Testis (tissue), 3 donors: ENCODE measurements around the gene MVD. TPM values are rescaled to one million over a fixed set of nuclear protein-coding genes. Genes with fewer than 3 reads are reported as not detected.

Experiments
- DNase-seq: peaks from one replicate; pipeline ENCODE4 v3.0.0-alpha.2; 2019
- H3K27ac ChIP-seq, 2 donors: fragments of 200-600 bp; sonication (generic); one replicate each; pipeline ENCODE4 v1.5.1; 2019
- H3K27me3 ChIP-seq: fragments of 200-600 bp; sonication (generic); one replicate; pipeline ENCODE4 v1.5.1; 2019
- H3K36me3 ChIP-seq: fragments of 200-600 bp; sonication (generic); one replicate; pipeline ENCODE4 v1.5.1; 2017; ENCODE audit warnings: low read depth; ENCODE audit errors: missing control alignments
- H3K4me1 ChIP-seq: fragments of 200-600 bp; sonication (generic); one replicate; pipeline ENCODE4 v1.5.1; 2019
- H3K4me3 ChIP-seq, 2 donors: fragments of 200-600 bp; sonication (generic); one replicate each; pipeline ENCODE4 v1.5.1; 2017 to 2019
- H3K9me3 ChIP-seq: fragments of 200-600 bp; sonication (generic); one replicate; pipeline ENCODE4 v1.5.1; 2017
- POLR2A ChIP-seq: fragments of 450-650 bp; IDR thresholded peaks from one replicate; pipeline ENCODE4 v1.6.1; 2017; ENCODE audit warnings: antibody characterized with exemption, mild to moderate bottlenecking, moderate library complexity
- WGBS, 2 donors: methylation state at CpG; one replicate each; pipeline ENCODE4 v1.1.5; 2018; 5-methylcytosine and 5-hydroxymethylcytosine counted together
- intact Hi-C: fragments of 100-400 bp; cut with DNase I; formaldehyde crosslinking; loops from one replicate; pipeline ENCODE4 v1.15.1; 2023; ENCODE audit warnings: low total_unique reads
- polyA plus RNA-seq: library from polyadenylated mRNA; stranded (reverse); fragments of 350-450 nt; fragmentation: Illumina TruSeq; extraction: RNeasy Lipid Tissue Mini Kit (QIAGEN cat#74804); gene quantifications from one replicate; pipeline ENCODE4 v1.2.3, GENCODE V29; 2014; ENCODE audit warnings: low read depth, low replicate concordance; ENCODE audit not compliant: insufficient read depth
- total RNA-seq, 2 donors: library from RNA; depleted of rRNA; stranded (reverse); fragments of >200 nt; gene quantifications; one replicate each; pipeline ENCODE4 v1.2.3, GENCODE V29; 2016
- TF ChIP-seq, protein P1 (sequence below), 3 experiments: fragments of 450-650 bp in 2 of 3; fragments of 200-600 bp in 1 of 3; sonication (generic) in 1 of 3; IDR thresholded peaks; one replicate each; pipeline ENCODE4 v1.5.1; 2016 to 2019; ENCODE audit warnings: antibody characterized with exemption in 3 of 3, mild to moderate bottlenecking in 2 of 3, moderate library complexity in 1 of 3

Gene MVD
- total and polyA plus RNA-seq, 3 donors from 2014 or later: 46.6 to 100 (median 56.1) TPM

GRCh38 chr16:88619859-88620815, 42.8 kb downstream of the MVD start:
- intact Hi-C loops: no loop called here
- H3K36me3 ChIP-seq: no peaks in the 10 kb centered on the region
- peaks cover 3% of the 10 kb centered on the region for H3K4me1 ChIP-seq
- WGBS, 2 donors: 93 to 94% methylated on average over 14 of the region's 14 CpGs
- H3K27me3 ChIP-seq: no peaks in the 10 kb centered on the region
- no peak for TF ChIP-seq POLR2A
- TF ChIP-seq, protein P1, sequence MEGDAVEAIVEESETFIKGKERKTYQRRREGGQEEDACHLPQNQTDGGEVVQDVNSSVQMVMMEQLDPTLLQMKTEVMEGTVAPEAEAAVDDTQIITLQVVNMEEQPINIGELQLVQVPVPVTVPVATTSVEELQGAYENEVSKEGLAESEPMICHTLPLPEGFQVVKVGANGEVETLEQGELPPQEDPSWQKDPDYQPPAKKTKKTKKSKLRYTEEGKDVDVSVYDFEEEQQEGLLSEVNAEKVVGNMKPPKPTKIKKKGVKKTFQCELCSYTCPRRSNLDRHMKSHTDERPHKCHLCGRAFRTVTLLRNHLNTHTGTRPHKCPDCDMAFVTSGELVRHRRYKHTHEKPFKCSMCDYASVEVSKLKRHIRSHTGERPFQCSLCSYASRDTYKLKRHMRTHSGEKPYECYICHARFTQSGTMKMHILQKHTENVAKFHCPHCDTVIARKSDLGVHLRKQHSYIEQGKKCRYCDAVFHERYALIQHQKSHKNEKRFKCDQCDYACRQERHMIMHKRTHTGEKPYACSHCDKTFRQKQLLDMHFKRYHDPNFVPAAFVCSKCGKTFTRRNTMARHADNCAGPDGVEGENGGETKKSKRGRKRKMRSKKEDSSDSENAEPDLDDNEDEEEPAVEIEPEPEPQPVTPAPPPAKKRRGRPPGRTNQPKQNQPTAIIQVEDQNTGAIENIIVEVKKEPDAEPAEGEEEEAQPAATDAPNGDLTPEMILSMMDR (IDR thresholded peaks at IDR 0.05): no peak
- no peak overlapping the region for H3K27ac ChIP-seq
- no peak overlapping the region for H3K4me3 ChIP-seq
- no peak for DNase-seq
- no peaks in the 10 kb centered on the region for H3K9me3 ChIP-seq

DNA sequence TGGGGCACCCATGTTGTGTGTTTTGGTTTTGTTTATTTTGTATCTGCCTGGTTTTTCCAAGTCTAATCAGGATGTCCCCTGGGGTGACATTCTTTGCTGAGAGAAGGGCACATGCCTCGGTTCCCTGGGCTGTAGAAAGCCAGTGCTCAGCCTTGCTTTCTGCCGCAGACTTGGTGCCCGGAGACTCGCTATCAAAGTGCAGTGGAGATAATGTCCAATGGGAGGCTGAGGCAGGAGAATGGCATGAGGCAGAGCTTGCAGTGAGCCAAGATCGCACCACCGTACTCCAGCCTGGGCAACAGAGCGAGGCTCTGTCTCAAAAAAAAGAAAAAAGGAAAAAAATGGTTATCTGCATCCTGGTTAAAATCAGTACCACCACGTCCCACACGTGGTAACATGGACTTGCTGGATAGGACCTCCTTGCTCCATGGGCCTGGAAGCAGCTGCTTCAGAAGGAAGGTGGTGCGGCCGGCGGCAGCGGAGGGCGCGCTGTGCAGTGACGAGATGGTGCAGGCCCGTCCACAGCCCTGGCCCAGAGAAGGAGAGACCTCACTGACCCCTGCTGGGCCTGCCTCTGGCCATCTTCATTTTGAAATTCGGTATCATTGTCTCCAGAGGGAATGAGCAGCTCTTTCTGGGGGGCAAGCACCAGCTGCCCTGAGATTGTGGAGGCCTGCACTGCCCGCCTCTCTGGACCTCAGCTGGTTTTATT, 43.8 kb downstream of the MVD start:
- Histone ChIP-seq H3K36me3 (no peaks in the 10 kb centered on the region), H3K27me3 (no peaks in the 10 kb centered on the region), H3K9me3 (no peaks in the 10 kb centered on the region), H3K4me3 (no peak overlapping the region), H3K27ac (no peak overlapping the region), H3K4me1 (peaks cover 13% of the 10 kb centered on the region)
- intact Hi-C loops: no loop called here
- DNase-seq: no peak
- TF ChIP-seq POLR2A: no peak
- TF ChIP-seq, protein P1 (IDR thresholded peaks at IDR 0.05): no peak
- WGBS, 2 donors: 94 to 95% methylated on average over 14 to 19 of the region's 19 CpGs

GRCh38 chr16:88618182-88618955, 44.5 kb downstream of the MVD start:
- WGBS, 2 donors: 84 to 88% methylated on average over 17 to 19 of the region's 20 CpGs
- Histone ChIP-seq H3K27ac (no peak overlapping the region), H3K36me3 (no peaks in the 10 kb centered on the region), H3K9me3 (no peaks in the 10 kb centered on the region), H3K4me1 (peaks cover 20% of the 10 kb centered on the region), H3K4me3 (no peak overlapping the region), H3K27me3 (no peaks in the 10 kb centered on the region)
- intact Hi-C loops: no loop called here
- TF ChIP-seq POLR2A: no peak
- TF ChIP-seq, protein P1 (IDR thresholded peaks at IDR 0.05): no peak
- DNase-seq: no peak

GRCh38 chr16:88617268-88618031, 45.4 kb downstream of the MVD start:
- Histone ChIP-seq H3K27me3 (no peaks in the 10 kb centered on the region), H3K27ac (no peak overlapping the region), H3K36me3 (no peaks in the 10 kb centered on the region), H3K4me3 (no peak overlapping the region), H3K9me3 (no peaks in the 10 kb centered on the region), H3K4me1 (peaks cover 20% of the 10 kb centered on the region)
- no peak for DNase-seq
- 93 to 97% methylated on average over 17 to 20 of the region's 20 CpGs for WGBS, 2 donors
- TF ChIP-seq, protein P1 (IDR thresholded peaks at IDR 0.05): no peak
- no peak for TF ChIP-seq POLR2A
- intact Hi-C loops: no loop called here
